Transverse colon (tissue), 4 donors: ENCODE data around the gene MYOZ1. TPM values are rescaled to one million over a fixed set of nuclear protein-coding genes. Genes with fewer than 3 reads are reported as not detected.
A peak's percentile ranks its signal among the peaks of the same experiment; 100 is the strongest.
"Not testable (repeated sequence)": the region's sequence is repeated elsewhere in the genome, so short reads cannot be mapped to it uniquely, and the experiment has no call there.

Experiments used
- DNase-seq: peaks from one replicate; pipeline ENCODE4 v3.0.0-alpha.2; 2019
- H3K27ac ChIP-seq, 4 donors: fragments of 200-600 bp; sonication (generic); 2 replicates each; pipeline ENCODE4 v1.5.1; 2016 to 2018; ENCODE audit warnings: inconsistent platforms in 4 of 4
- H3K27me3 ChIP-seq: fragments of 200-600 bp; sonication (generic); 2 replicates; pipeline ENCODE4 v1.5.1; 2017; ENCODE audit warnings: inconsistent platforms
- H3K36me3 ChIP-seq, 4 donors: fragments of 200-600 bp; sonication (generic); 2 replicates each; pipeline ENCODE4 v1.5.1; 2017 to 2019; ENCODE audit warnings: inconsistent platforms in 4 of 4
- H3K4me1 ChIP-seq, 4 donors: fragments of 200-600 bp; sonication (generic); 2 replicates each; pipeline ENCODE4 v1.5.1; 2017 to 2020; ENCODE audit warnings: inconsistent platforms in 4 of 4
- H3K4me3 ChIP-seq, 4 donors: fragments of 200-600 bp; sonication (generic); 1 replicate in 1 of 4; 2 replicates in 3 of 4; pipeline versions ENCODE4 v1.5.1 to v1.6.1; 2017 to 2019; ENCODE audit warnings: inconsistent platforms in 4 of 4
- H3K9me3 ChIP-seq, 2 donors: fragments of 200-600 bp; sonication (generic); 2 replicates each; pipeline ENCODE4 v1.5.1; 2017 to 2019; ENCODE audit warnings: inconsistent platforms in 2 of 2
- EP300 ChIP-seq: sonication (generic); formaldehyde crosslinking; IDR thresholded peaks from one replicate; pipeline ENCODE4 v1.6.1; 2017; ENCODE audit warnings: antibody characterized with exemption, low read depth
- POLR2A ChIP-seq: fragments of 450-650 bp; IDR thresholded peaks from one replicate; pipeline ENCODE4 v1.6.1; 2016; ENCODE audit warnings: antibody characterized with exemption, mild to moderate bottlenecking, moderate library complexity
- POLR2AphosphoS5 ChIP-seq, 3 donors: sonication (generic); formaldehyde crosslinking; IDR thresholded peaks; one replicate each; pipeline ENCODE4 v1.6.1; 2016; ENCODE audit warnings: antibody characterized with exemption in 3 of 3
- WGBS, 2 donors: methylation state at CpG; one replicate each; pipeline ENCODE4 v1.1.5; 2018; ENCODE audit warnings: low coverage in 1 of 2; 5-methylcytosine and 5-hydroxymethylcytosine counted together
- in situ Hi-C, 4 donors: fragments of 200-750 bp; cut with MboI; loops; one replicate each; pipeline versions ENCODE4 v1.15.0 to v1.15.1; 2017; ENCODE audit warnings: low sequenced_read_pairs in 3 of 4, low pct_ligation_motif_present in 1 of 4, low pct_unique_long_range_greater_than_20kb in 1 of 4
- intact Hi-C: fragments of 100-400 bp; cut with DNase I; formaldehyde crosslinking; loops from one replicate; pipeline ENCODE4 v1.15.1; 2023; ENCODE audit warnings: low total_unique reads
- total RNA-seq, 4 donors: library from RNA; depleted of rRNA; stranded (reverse); fragments of >200 nt; gene quantifications; one replicate each; pipeline ENCODE4 v1.1.0, GENCODE V29; 2016
- TF ChIP-seq, protein P1 (sequence below), 5 experiments: fragments of 200-600 bp in 3 of 5; fragments of 450-650 bp in 2 of 5; sonication (generic) in 3 of 5; IDR thresholded peaks; 1 replicate in 2 of 5; 2 replicates in 3 of 5; pipeline ENCODE4 v1.5.1; 2016 to 2017; ENCODE audit warnings: antibody characterized with exemption in 5 of 5, inconsistent platforms in 3 of 5, mild to moderate bottlenecking in 2 of 5, moderate library complexity in 1 of 5

MYOZ1 gene
- total RNA-seq, 4 donors from 2014 or later = 1.1 TPM; not detected in 3

DNA sequence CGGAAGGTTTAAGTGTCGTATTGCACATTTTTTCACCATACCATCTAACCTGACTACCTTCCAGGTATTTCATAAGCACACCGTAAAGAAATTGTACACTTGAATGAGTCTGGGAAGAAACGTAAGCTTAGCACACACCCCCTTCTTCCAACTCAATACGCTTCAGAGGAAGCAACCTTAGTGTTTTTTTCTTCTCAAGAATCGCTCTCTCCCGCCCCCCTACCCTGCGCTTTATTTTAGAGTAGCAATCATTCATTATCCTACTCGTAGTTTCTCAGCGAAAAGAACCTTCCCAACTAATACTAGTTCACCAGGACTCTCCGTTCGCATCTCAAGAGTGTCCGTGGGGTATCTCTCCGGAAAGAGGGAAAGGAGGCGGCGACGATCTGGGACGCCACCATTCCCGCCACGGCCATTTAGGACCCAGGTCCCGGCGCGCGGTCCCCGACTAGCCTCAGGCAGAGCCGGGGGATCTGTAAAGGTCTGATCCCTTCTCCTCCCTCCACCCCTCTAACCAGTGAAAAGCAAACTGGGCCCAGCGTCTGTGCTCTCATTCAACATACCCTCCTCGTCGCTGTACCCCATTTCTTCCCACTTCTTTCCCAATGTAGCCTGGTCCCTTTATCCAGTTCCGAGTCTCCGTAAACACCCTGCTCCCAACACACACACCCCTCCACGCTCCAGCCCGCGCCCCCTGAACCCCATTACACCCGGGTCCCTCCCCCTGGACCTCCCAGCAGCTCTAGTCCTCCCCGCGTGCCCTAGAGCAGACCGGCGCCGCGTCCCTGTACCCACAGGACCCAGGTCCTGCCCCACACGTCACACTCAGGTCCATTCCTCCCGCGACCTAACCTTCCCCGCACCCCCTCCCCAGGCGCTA is 16.0 kb downstream of the MYOZ1 start:
- WGBS, 2 donors = 1 to 2% methylated on average over 19 to 46 of the region's 46 CpGs
- H3K4me3 ChIP-seq = peak overlapping the region; percentile 65 to 95 (median 72)
- DNase-seq = peak; percentile 32

DNA sequence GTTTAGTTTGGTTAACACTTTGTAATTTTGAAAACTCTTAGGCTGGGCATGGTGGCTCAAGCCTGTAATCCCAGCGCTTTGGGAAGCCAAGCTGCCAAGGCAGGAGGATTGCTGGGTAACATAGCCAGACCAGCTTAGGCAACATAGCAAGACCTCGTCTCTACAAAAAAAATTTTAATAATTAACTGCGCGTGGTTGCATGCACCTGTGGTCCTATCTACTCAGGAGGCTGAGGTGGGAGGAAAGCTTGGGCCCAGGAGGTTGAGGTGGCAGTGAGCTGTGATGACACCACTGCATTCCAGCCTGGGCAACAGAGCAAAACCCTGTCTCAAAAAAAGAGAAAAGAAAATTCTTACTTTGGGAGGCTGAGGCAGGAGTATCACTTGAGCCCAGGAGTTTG is 18.2 kb downstream of the MYOZ1 start:
- H3K27ac ChIP-seq = no peak overlapping the region
- H3K4me1 ChIP-seq = peaks cover 0 to 51% (median 19%) of the 10 kb centered on the region in 4 donors
- in situ Hi-C loops = no loop called here
- no peaks in the 10 kb centered on the region for H3K27me3 ChIP-seq
- no peak overlapping the region for H3K4me3 ChIP-seq
- no peak for DNase-seq
- H3K9me3 ChIP-seq = no peaks in the 10 kb centered on the region
- no peak for TF ChIP-seq POLR2AphosphoS5 (IDR thresholded peaks at IDR 0.05)
- TF ChIP-seq, protein P1, sequence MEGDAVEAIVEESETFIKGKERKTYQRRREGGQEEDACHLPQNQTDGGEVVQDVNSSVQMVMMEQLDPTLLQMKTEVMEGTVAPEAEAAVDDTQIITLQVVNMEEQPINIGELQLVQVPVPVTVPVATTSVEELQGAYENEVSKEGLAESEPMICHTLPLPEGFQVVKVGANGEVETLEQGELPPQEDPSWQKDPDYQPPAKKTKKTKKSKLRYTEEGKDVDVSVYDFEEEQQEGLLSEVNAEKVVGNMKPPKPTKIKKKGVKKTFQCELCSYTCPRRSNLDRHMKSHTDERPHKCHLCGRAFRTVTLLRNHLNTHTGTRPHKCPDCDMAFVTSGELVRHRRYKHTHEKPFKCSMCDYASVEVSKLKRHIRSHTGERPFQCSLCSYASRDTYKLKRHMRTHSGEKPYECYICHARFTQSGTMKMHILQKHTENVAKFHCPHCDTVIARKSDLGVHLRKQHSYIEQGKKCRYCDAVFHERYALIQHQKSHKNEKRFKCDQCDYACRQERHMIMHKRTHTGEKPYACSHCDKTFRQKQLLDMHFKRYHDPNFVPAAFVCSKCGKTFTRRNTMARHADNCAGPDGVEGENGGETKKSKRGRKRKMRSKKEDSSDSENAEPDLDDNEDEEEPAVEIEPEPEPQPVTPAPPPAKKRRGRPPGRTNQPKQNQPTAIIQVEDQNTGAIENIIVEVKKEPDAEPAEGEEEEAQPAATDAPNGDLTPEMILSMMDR (IDR thresholded peaks at IDR 0.05) = no peak
- TF ChIP-seq EP300 = no peak
- no peak for TF ChIP-seq POLR2A
- H3K36me3 ChIP-seq = no peaks in the 10 kb centered on the region
- 83 to 91% methylated on average over 4 of the region's 4 CpGs for WGBS, 2 donors
- intact Hi-C loops = no loop called here

More for the DNA sequence above, 16.0 kb downstream of the MYOZ1 start:
- intact Hi-C loops (no loop called here), in situ Hi-C loops (loop anchor here in 1 of 4 donors (25.0 kb wide), 1 partner anchor 363 kb away; the partner anchor contains the start of gene MRPS16)
- Histone ChIP-seq H3K27ac (peak overlapping the region; percentile 88 to 91 (median 90)), H3K4me1 (peaks cover 0 to 55% (median 16%) of the 10 kb centered on the region in 4 donors), H3K27me3 (no peaks in the 10 kb centered on the region), H3K36me3 (no peaks in the 10 kb centered on the region), H3K9me3 (no peaks in the 10 kb centered on the region)
- TF ChIP-seq POLR2AphosphoS5 (IDR thresholded peaks at IDR 0.05) (no peak), POLR2A (no peak), EP300 (no peak)
- TF ChIP-seq, protein P1 (IDR thresholded peaks at IDR 0.05) = no peak

DNA sequence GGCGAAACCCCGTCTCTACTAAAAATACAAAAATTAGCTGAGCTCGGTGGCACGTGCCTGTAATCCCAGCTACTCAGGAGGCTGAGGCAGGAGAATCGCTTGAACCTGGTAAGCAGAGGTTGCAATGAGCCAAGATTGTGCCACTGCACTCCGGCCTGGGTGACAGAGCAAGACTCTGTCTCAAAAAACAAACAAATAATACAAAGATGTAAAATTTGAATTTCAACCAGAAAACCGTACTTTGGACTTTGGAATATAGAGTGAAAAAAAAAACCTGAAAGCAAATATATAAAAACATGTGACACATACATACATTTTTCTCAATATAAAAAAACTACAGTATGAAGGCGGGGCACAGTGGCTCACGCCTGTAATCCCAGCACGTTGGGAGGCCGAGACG is 20.3 kb downstream of the MYOZ1 start:
- H3K36me3 ChIP-seq, H3K4me3 ChIP-seq, H3K9me3 ChIP-seq, DNase-seq, intact Hi-C loops, H3K27me3 ChIP-seq, in situ Hi-C loops: not testable (repeated sequence)
- Histone ChIP-seq H3K4me1 (peaks cover 0 to 33% (median 7%) of the 10 kb centered on the region in 4 donors), H3K27ac (peak overlapping the region; percentile 26 to 49 (median 34))
- WGBS, 2 donors = 34 to 75% methylated on average over 4 to 12 of the region's 12 CpGs

DNA sequence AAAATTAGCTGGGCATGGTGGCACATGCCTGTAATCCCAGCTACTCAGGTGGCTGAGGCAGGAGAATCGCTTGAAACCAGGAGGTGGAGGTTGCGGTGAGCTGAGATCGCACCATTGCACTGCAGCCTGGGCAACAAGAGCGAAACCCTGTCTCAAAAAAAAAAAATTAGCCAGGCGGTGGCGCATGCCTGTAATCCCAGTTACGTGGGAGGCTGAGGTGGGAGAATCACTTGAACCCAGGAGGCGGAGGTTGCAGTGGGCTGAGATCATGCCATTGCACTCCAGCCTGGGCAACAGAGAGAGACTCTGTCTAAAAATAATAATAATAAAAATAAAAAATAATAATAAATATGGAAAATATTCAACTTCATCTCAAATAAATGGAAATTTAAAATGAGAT is 24.1 kb downstream of the MYOZ1 start:
- in situ Hi-C loops, DNase-seq: not testable (repeated sequence)
- WGBS, 2 donors = 94 to 97% methylated on average over 8 of the region's 8 CpGs

DNA sequence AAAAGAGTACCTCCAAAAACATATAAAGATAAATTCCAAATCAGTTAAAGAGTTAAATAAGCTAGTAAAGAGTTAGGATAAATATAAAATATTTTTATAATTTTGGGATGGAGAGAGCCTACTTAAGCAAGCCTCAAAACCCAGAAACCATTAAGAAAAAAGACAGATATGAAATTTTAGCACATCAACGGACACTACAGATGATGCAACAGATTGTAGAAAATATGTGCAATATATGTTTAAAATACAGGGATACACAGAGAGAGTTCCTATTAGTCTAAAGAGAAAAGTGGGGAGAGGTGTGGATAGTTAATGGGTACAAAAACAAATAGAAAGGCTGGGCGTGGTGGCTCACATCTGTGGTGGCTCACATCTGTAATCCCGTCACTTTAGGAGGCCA is 26.6 kb downstream of the MYOZ1 start:
- TF ChIP-seq POLR2A (no peak), POLR2AphosphoS5 (IDR thresholded peaks at IDR 0.05) (no peak), EP300 (no peak)
- TF ChIP-seq, protein P1 (IDR thresholded peaks at IDR 0.05) = no peak
- no peaks in the 10 kb centered on the region for H3K9me3 ChIP-seq
- no peak overlapping the region for H3K27ac ChIP-seq
- no peak for DNase-seq
- 83 to 92% methylated on average over 2 to 3 of the region's 3 CpGs for WGBS, 2 donors
- intact Hi-C loops (no loop called here), in situ Hi-C loops (no loop called here)
- no peak overlapping the region for H3K4me3 ChIP-seq
- no peaks in the 10 kb centered on the region for H3K27me3 ChIP-seq
- no peaks in the 10 kb centered on the region for H3K36me3 ChIP-seq
- H3K4me1 ChIP-seq = peaks cover 0 to 5% (median 2%) of the 10 kb centered on the region in 4 donors

More for the DNA sequence above, 24.1 kb downstream of the MYOZ1 start:
- intact Hi-C loops, H3K27ac ChIP-seq, H3K9me3 ChIP-seq, H3K4me3 ChIP-seq, H3K27me3 ChIP-seq, H3K36me3 ChIP-seq: not testable (repeated sequence)
- H3K4me1 ChIP-seq = peaks cover 0 to 23% (median 3%) of the 10 kb centered on the region in 4 donors
